SK-N-SH (cell line): ENCODE results near the gene ABCC12.

Experiments
- CHD2 ChIP-seq: fragments of 150-350 bp; IDR thresholded peaks from 2 replicates; pipeline ENCODE4 v1.6.1; 2018; ENCODE audit warnings: low read length; ENCODE audit not compliant: partially characterized antibody
- CTCF ChIP-seq: fragments of 200-600 bp; sonication (generic); IDR thresholded peaks from 2 replicates; pipeline ENCODE4 v1.6.1; 2017; ENCODE audit warnings: antibody characterized with exemption, mild to moderate bottlenecking, moderate library complexity
- EP300 ChIP-seq, 2 experiments: IDR thresholded peaks; 2 replicates each; pipeline versions ENCODE4 v1.4.0 to v1.6.1; 2012; ENCODE audit warnings: borderline replicate concordance in 1 of 2, low read depth in 1 of 2, low read length in 1 of 2
- FOXM1 ChIP-seq: IDR thresholded peaks from 2 replicates; pipeline ENCODE4 v1.4.0; 2012; ENCODE audit warnings: low read depth, mild to moderate bottlenecking
- GABPA ChIP-seq: IDR thresholded peaks from 2 replicates; pipeline ENCODE4 v1.4.0; 2012; ENCODE audit warnings: low read depth, mild to moderate bottlenecking
- MEF2A ChIP-seq: IDR thresholded peaks from 2 replicates; pipeline ENCODE4 v1.4.0; 2012; ENCODE audit warnings: low read depth, borderline replicate concordance
- PBX3 ChIP-seq: IDR thresholded peaks from 2 replicates; pipeline ENCODE4; 2012
- POLR2AphosphoS5 ChIP-seq: IDR thresholded peaks from 2 replicates; pipeline ENCODE4 v1.6.1; 2012; ENCODE audit warnings: low read depth, low read length
- RAD21 ChIP-seq: IDR thresholded peaks from 2 replicates; pipeline ENCODE4 v1.6.1; 2012; ENCODE audit warnings: mild to moderate bottlenecking, low read length

- TF ChIP-seq CTCF (no peak), EP300 (IDR thresholded peaks at IDR 0.05; ENCODE audit: borderline replicate concordance in 1 of 2, low read depth in 1 of 2, low read length in 1 of 2) (no peak), MEF2A (no peak), CHD2 (no peak), GABPA (no peak), RAD21 (no peak), FOXM1 (no peak), POLR2AphosphoS5 (no peak), PBX3 (no peak)
These were observed 31.5 kb downstream of the ABCC12 start for GRCh38 chr16:48124266-48124665.
